ENCODE data around the gene SCNN1B.
A peak's percentile ranks its signal among the peaks of the same experiment; 100 is the strongest.
"Not testable (repeated sequence)": the region's sequence is repeated elsewhere in the genome, so short reads cannot be mapped to it uniquely, and the experiment has no call there.

The SCNN1B gene

DNA sequence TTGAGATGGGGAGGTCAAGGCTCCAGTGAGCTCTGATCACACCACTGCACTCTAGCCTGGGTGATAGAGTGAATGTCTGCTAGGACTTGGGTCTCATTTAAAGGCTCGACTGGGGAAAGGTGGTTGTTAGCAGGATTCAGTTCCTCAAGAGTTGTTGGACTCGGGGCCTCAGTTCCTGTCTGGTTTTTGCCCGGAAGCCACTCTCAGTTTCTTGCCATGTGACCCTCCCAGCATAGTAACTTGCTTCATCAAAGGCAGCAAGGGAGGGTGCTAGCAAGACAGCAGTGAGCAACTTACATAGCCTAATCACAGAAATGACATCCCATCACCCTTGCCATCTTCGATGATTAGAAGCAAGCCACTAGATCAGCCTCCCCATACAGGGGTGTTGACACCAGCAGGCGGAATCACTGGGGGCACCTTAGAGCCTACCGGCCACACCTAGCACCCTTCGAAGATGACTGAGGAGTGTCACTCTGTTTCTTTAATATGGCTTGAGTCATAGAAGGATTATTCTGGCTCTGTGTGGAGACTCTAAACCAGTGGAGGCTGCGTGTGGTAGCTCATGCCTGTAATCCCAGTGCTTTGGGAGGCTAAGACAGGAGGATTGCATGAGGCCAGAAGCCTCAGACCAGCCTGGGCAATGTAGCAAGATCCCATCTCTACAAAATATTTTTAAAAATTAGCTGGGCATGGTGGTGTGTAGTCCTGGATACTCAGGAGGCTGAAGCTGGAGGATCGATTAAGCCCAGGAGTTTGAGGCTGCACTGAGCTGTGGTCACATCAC lies 13.2 kb upstream of the SCNN1B start:
- DNase-seq (ENCODE audit: low read depth in 2 of 2) = no peak

DNA sequence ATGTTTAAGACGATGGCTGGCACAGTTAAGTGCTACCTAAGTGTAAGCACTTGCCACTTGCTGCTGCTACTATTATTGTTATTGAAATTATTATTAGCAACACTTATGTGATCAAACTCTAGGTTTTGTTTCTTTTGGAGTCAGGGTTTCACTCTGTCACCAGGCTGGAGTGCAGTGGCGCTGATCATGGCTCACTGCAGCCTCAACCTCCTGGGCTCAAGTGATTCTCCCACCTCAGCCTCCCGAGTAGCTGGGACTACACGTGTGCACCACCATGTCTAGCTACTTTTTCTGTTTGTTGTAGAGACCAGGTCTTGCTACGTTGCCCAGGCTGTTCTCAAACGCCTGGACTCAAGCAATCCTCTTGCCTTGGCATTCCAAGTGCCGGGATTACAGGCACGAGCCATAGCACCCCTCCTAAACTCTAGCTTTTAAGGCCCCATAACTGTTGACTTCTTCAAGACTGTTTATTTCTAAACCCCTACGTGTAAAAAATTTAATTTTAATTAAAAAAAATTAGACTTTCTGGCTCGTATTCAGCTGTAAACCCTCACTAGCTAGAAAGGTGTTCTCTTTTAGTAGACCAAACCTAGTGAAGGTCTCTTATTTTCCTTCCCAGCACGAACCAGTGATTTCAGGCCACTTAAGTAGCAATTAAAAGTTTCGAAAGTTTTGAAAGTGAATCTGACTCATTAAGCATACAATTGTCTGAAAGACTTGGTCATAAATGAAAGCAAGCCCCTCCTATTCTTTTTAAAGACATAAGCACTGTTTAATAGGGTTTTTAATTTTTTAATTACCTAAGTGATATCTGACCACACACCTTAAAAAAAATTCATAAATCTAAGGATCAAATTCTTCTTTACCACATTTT lies 11.7 kb upstream of the SCNN1B start:
- no peak for DNase-seq (ENCODE audit: low read depth in 2 of 2)

GRCh38 chr16:23293016-23293415 lies 9.1 kb upstream of the SCNN1B start:
- DNase-seq (ENCODE audit: low read depth in 2 of 2) = no peak

- DNase-seq (ENCODE audit: low read depth in 2 of 2) = no peak
Observed at GRCh38 chr16:23294260-23294659, 7.8 kb upstream of the SCNN1B start.

- DNase-seq (ENCODE audit: low read depth in 2 of 2) = peak in 1 of 2 donors; percentile 9
Observed at GRCh38 chr16:23296994-23297393, 5.1 kb upstream of the SCNN1B start.

- DNase-seq (ENCODE audit: low read depth in 2 of 2) = no peak
Observed at GRCh38 chr16:23298290-23298915, 3.7 kb upstream of the SCNN1B start.

DNA sequence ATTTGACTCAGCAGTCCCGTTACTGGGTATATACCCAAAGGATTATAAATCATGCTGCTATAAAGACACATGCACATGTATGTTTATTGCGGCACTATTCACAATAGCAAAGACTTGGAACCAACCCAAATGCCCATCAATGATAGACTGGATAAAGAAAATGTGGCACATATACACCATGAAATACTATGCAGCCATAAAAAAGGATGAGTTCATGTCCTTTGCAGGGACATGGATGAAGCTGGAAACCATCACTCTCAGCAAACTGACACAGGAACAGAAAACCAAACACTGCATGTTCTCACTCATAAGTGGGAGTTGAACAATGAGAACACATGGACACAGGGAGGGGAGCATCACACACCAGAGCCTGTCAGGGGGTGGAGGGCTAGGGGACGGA lies 2.3 kb upstream of the SCNN1B start:
- DNase-seq (ENCODE audit: low read depth in 2 of 2) = not testable (repeated sequence)

DNA sequence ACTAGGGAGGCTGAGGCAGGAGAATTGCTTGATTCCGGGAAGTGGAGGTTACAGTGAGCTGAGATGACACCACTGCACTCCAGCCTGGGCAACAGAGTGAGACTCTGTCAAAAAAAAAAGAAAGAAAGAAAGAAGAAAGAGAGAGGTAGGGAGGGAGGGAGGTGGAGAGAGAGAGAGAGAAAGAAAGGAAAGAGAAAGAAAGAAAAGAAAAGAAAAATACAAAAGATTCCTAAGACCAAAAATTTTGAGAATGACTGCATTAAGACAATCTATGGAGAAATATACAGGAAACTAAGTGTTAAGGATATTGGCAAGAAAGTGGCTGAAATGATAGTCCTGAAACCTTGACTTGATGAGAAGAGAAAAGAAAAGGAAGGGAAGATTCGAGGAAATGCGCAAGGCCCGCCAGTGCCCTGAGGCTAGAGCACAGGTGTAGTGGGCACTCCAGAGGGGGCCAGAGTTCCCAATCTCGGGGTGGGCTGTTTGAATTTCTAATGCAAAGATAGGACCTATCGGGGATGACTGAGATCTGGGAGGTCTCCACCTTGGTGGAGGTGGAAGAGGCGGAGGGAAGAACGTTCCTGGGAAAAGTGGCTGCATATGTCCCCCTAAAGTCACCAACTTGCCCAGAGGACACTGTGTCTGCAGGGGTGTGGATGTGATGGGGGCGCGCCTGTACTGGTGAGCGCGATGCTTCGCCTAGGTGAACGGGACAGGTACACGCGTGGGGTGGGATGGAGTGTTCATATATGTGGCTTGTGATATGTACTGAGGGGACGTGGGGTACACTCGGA lies 654 bp upstream of the SCNN1B start:
- no peak for DNase-seq (ENCODE audit: low read depth in 2 of 2)

GRCh38 chr16:23303685-23304084 lies 1.6 kb downstream of the SCNN1B start:
- no peak for DNase-seq (ENCODE audit: low read depth in 2 of 2)

- no peak for DNase-seq (ENCODE audit: low read depth in 2 of 2)
Observed at GRCh38 chr16:23304620-23305019, 2.5 kb downstream of the SCNN1B start.

DNA sequence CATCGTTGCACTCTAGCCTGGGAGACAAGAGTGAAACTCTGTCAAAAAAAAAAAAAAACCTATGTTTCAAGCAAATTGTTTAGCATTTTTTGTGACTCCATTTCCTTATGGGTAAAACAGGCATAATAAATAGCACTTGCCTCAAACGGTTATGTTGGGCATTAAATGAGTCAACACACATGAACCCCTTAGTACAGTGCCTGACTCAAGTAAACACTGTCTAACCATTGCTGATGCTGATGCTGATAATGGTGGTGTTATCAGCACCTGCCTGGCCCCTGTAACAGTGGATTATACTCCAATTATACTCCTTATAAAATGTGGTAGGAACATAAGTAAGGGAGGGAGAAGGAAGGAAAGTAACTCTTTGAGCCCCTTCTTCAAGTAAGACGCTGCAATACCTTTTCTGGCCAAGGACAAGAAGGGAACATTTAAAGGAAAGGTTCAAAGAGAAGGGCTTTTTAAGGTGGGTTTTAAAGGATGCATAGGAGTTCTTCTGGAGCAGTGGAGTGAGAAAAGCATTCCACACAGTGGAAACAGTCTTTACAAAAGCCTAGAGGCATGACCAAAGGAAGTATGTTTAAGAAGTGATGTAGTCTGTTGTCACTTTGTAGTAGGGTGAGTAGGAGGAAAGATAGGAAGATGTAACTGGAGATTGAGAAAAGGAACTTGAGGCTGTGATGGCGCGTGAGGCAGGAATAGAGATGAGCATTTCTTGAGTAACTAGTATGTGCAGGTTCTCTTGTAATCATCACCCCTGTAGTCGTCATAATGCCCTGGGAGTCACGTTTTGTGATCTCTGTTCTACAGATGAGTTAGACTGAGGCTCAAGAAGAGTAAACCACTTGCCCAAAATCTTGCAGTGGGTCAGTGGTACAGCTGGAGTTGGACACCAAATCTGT lies 4.3 kb downstream of the SCNN1B start:
- no peak for DNase-seq (ENCODE audit: low read depth in 2 of 2)

DNA sequence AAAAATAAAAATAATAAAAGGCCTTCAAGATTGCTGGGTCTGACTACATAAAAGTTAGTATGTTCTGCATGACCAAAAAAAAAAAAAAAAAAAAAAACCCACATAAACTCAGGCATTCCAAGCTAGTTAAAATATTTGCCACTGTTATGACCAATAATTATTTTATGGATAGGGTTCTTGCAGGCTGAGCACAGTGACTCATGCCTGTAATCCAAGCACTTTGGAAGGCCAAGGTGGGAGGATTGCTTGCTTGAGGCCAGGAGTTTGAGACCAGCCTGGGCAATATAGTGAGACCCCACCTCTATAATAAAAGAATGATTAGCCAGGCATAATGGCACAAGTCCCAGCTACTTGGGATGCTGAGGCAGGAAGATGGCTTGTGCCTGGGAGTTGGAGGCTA lies 8.1 kb downstream of the SCNN1B start:
- DNase-seq (ENCODE audit: low read depth in 2 of 2) = no peak

DNA sequence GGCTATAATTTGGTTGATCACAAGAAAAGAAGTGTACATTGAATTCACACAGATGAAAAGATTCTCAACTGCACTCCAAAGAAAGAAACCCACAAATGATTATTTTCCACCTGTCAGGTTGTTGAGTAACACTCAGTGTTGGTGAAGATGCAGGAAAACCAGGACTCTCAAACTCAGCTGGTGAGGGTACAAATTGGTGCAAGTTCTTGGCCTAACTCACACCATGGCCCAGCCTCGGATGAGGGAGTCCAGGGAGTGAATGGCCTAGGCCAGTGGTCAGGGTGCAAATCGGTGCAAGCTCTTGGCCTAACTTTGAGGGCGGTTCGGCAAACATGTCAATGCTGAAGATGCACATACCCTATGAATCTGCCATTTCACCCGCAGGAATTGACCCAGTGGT lies 8.6 kb downstream of the SCNN1B start:
- no peak for DNase-seq (ENCODE audit: low read depth in 2 of 2)

DNA sequence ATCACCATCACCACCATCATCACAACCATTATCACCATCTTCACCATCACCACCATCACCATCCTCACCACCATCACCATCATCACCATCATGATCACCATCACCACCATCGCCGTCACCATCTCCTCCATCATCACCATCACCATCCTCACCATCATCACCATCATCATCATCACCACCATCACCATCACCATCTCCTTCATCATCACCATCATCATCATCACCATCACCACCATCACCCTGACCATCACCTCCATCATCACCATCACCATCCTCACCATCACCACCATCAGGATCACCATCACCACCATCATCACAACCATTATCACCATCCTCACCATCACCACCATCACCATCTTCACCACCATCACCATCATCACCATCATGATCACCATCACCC lies 14.1 kb downstream of the SCNN1B start:
- DNase-seq (ENCODE audit: low read depth in 2 of 2) = no peak

DNA sequence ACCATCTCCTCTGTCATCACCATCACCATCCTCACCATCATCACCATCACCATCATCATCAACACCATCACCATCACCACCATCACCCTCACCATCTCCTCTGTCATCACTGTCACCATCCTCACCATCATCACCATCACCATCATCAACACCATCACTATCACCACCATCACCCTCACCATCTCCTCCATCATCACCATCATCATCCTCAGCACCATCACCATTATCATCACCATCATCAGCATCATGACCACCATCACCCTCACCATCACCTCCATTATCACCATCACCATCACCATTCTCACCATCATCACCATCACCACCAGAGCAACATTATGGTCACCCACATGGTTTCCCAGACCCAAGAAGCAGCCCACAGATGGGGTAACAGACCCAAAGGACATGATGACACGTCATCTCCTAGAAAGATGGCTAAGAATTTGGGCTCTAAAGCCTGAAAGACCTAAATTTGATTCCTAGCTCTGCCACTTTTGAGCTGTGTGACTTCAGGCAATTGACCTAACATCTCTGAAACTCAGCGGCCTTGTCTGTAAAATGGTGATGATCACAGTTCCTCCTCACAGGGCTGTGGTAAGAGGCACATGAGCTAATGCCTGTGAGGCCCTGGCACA lies 14.6 kb downstream of the SCNN1B start:
- no peak for DNase-seq (ENCODE audit: low read depth in 2 of 2)

- no peak for DNase-seq (ENCODE audit: low read depth in 2 of 2)
Observed at GRCh38 chr16:23317266-23317661, 15.2 kb downstream of the SCNN1B start.

GRCh38 chr16:23317751-23318150 lies 15.6 kb downstream of the SCNN1B start:
- DNase-seq (ENCODE audit: low read depth in 2 of 2) = no peak

DNA sequence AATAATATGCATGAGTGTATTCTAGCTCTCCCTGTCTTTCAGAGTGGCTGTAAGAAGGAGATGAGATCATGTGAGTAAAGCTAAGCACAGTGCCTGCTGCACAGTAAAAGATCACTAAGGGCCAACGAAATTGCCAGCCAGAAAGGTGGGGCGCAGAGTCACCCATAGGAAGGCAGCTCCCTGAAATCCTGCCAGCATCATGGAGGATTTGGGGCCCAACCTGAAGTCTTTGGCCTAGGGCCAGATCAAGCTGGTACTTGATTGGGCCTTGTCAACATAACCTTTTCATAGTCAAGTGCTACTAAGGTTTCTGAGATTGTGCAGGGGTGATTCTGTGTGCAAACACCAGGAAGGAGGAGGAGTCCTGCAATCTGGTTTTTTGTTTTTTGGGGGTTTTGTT lies 16.5 kb downstream of the SCNN1B start:
- DNase-seq (ENCODE audit: low read depth in 2 of 2) = no peak

DNA sequence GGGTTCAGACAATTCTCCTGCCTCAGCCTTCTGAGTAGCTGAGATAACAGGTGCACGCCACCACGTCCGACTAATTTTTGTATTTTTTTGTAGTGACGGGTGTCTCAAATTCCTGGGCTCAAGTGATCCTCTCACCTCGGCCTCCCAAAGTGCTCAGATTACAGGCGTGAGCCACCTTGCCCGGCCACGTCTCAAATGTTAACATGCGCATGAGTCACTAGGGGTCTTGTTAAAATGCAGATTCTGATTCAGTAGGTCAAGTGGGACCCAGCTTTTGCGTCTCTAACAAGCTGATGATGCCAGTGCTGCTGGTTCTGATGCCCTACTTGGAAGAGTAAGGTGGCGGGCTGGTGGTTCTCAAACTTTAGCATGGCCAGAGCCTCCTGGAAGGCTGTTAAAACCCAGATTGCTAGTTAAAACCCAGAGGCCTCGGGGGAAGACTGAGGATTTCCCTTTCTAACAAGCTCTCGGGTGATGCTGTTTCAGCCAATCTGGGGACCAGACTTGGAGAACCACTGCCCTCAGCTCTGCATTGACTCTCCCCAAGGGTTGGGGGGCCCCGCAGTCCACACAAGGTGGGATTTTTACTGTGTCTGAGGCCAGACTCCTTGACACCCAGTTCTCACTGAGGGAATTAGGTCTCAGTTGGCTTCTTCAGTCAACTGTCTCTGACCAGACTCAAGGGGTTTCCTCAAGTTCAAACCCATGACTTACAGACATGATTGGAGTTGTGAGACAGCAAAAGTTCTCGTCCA lies 17.9 kb downstream of the SCNN1B start:
- no peak for DNase-seq (ENCODE audit: low read depth in 2 of 2)

GRCh38 chr16:23320693-23321092 lies 18.6 kb downstream of the SCNN1B start:
- DNase-seq (ENCODE audit: low read depth in 2 of 2) = no peak
